HEK293 (cell line): ENCODE results near the gene RXFP4.

Source experiments
- BCL11A ChIP-seq: fragments of 450-650 bp; formaldehyde crosslinking; IDR thresholded peaks from 2 replicates; pipeline ENCODE4 v1.5.1; 2016; ENCODE audit warnings: low read depth, missing biosample characterization, missing genetic modification characterization
- CTCF ChIP-seq: fragments of 450-650 bp; formaldehyde crosslinking; IDR thresholded peaks from 2 replicates; pipeline ENCODE4 v1.5.1; 2016; ENCODE audit warnings: missing biosample characterization, missing genetic modification characterization
- ELK4 ChIP-seq: IDR thresholded peaks from 2 replicates; pipeline ENCODE4 v1.6.1; 2011; ENCODE audit warnings: mild to moderate bottlenecking, low read depth, low read length, borderline replicate concordance
- KLF16 ChIP-seq: fragments of 450-650 bp; formaldehyde crosslinking; IDR thresholded peaks from 2 replicates; pipeline ENCODE4 v1.5.1; 2017; ENCODE audit warnings: missing biosample characterization, missing genetic modification characterization
- ZNF132 ChIP-seq: fragments of 450-650 bp; formaldehyde crosslinking; IDR thresholded peaks from 2 replicates; pipeline ENCODE4 v1.5.1; 2017; ENCODE audit warnings: missing biosample characterization, missing genetic modification characterization, borderline replicate concordance
- ZNF221 ChIP-seq: fragments of 450-650 bp; formaldehyde crosslinking; IDR thresholded peaks from 2 replicates; pipeline ENCODE4 v1.5.1; 2017; ENCODE audit warnings: missing biosample characterization, missing genetic modification characterization, borderline replicate concordance
- ZNF280C ChIP-seq: fragments of 450-650 bp; formaldehyde crosslinking; IDR thresholded peaks from 2 replicates; pipeline ENCODE4 v1.5.1; 2016; ENCODE audit warnings: missing biosample characterization, missing genetic modification characterization
- ZNF335 ChIP-seq: fragments of 450-650 bp; formaldehyde crosslinking; conservative IDR thresholded peaks from 2 replicates; pipeline ENCODE4 v1.5.1; 2016; ENCODE audit warnings: missing biosample characterization, missing genetic modification characterization
- ZNF366 ChIP-seq: fragments of 450-650 bp; formaldehyde crosslinking; conservative IDR thresholded peaks from 2 replicates; pipeline ENCODE4 v1.5.1; 2016; ENCODE audit warnings: missing biosample characterization, missing genetic modification characterization
- ZNF423 ChIP-seq: fragments of 450-650 bp; formaldehyde crosslinking; IDR thresholded peaks from 2 replicates; pipeline ENCODE4 v1.5.1; 2016; ENCODE audit warnings: missing biosample characterization, missing genetic modification characterization

- TF ChIP-seq CTCF (tag by site-specific recombination) = no peak
- TF ChIP-seq ZNF132 (tag by site-specific recombination) = no peak
- TF ChIP-seq KLF16 = no peak
- TF ChIP-seq BCL11A (tag by site-specific recombination) = 0 out of 2 replicates have a peak, but pooled peaks have one; percentile 39
- peak; percentile 50; the same call in 1 of the 2 replicates for TF ChIP-seq ZNF366 (tag by site-specific recombination)
- TF ChIP-seq ZNF423 (tag by site-specific recombination) = no peak
- no peak for TF ChIP-seq ZNF335 (tag by site-specific recombination)
- no peak for TF ChIP-seq ZNF280C (tag by site-specific recombination)
- no peak for TF ChIP-seq ZNF221 (tag by site-specific recombination)
- TF ChIP-seq ELK4 = no peak
Measured at GRCh38 chr1:155913969-155914757, 27.3 kb upstream of the RXFP4 start.
